ENCODE results near the gene PAIP1. TPM values are rescaled to one million over a fixed set of nuclear protein-coding genes. Genes with fewer than 3 reads are reported as not detected.
"Not testable (repeated sequence)": the region's sequence is repeated elsewhere in the genome, so short reads cannot be mapped to it uniquely, and the experiment has no call there.

PAIP1 gene
- total RNA-seq, 1 donor from 2014 or later, result 96.4 TPM

- no peak for DNase-seq
Observed at GRCh38 chr5:43570450-43571158, 13.7 kb upstream of the PAIP1 start.

- DNase-seq, result no peak
Observed at GRCh38 chr5:43569236-43569746, 12.4 kb upstream of the PAIP1 start.

GRCh38 chr5:43567967-43568366 lies 11.1 kb upstream of the PAIP1 start:
- DNase-seq, result no peak

- DNase-seq, result no peak
Observed at GRCh38 chr5:43565043-43565442, 8.2 kb upstream of the PAIP1 start.

- DNase-seq, result no peak
Observed at GRCh38 chr5:43564289-43564850, 7.5 kb upstream of the PAIP1 start.

GRCh38 chr5:43563321-43563720 lies 6.4 kb upstream of the PAIP1 start:
- peak; percentile 41 for DNase-seq

- no peak for DNase-seq
Observed at GRCh38 chr5:43561356-43561755, 4.5 kb upstream of the PAIP1 start.

- DNase-seq, result peak; percentile 45
Observed at GRCh38 chr5:43560128-43560527, 3.3 kb upstream of the PAIP1 start.

GRCh38 chr5:43556607-43556856 lies 345 bp downstream of the PAIP1 start:
- DNase-seq, result not testable (repeated sequence)

GRCh38 chr5:43555895-43556606 lies 826 bp downstream of the PAIP1 start:
- DNase-seq, result peak; percentile 65

GRCh38 chr5:43554497-43554896 lies 2.4 kb downstream of the PAIP1 start:
- no peak for DNase-seq

- DNase-seq, result no peak
Observed at GRCh38 chr5:43553381-43553780, 3.5 kb downstream of the PAIP1 start.

- DNase-seq, result no peak
Observed at GRCh38 chr5:43551731-43552130, 5.1 kb downstream of the PAIP1 start.

GRCh38 chr5:43549272-43549671 lies 7.6 kb downstream of the PAIP1 start:
- not testable (repeated sequence) for DNase-seq

GRCh38 chr5:43548358-43548757 lies 8.5 kb downstream of the PAIP1 start:
- DNase-seq, result no peak

- DNase-seq, result no peak
Observed at GRCh38 chr5:43547532-43547931, 9.3 kb downstream of the PAIP1 start.

- DNase-seq, result no peak
Observed at GRCh38 chr5:43543434-43543833, 13.4 kb downstream of the PAIP1 start.

- DNase-seq, result no peak
Observed at GRCh38 chr5:43540746-43541145, 16.1 kb downstream of the PAIP1 start.

GRCh38 chr5:43536972-43537371 lies 19.9 kb downstream of the PAIP1 start:
- no peak for DNase-seq

GRCh38 chr5:43533646-43534045 lies 23.2 kb downstream of the PAIP1 start:
- no peak for DNase-seq

GRCh38 chr5:43530648-43531047 lies 26.2 kb downstream of the PAIP1 start:
- no peak for DNase-seq

- DNase-seq, result peak; percentile 26
Observed at GRCh38 chr5:43523662-43524072, 33.2 kb downstream of the PAIP1 start.

GRCh38 chr5:43520615-43521014 lies 36.3 kb downstream of the PAIP1 start:
- no peak for DNase-seq

- no peak for DNase-seq
Observed at GRCh38 chr5:43515678-43516048, 41.2 kb downstream of the PAIP1 start.

Measured in tongue (tissue), 2 donors.